HG03159 (cell line): ENCODE data around the gene RIPOR3.
"Not testable (repeated sequence)": the region's sequence is repeated elsewhere in the genome, so short reads cannot be mapped to it uniquely, and the experiment has no call there.

ENCODE experiments used
- ATAC-seq: cut with Tn5 transposase; IDR thresholded peaks from one replicate; pipeline ENCODE4 v1.9.1; 2021; ENCODE audit warnings: mild to moderate bottlenecking, moderate library complexity; ENCODE audit not compliant: unreplicated experiment

RIPOR3 gene

DNA sequence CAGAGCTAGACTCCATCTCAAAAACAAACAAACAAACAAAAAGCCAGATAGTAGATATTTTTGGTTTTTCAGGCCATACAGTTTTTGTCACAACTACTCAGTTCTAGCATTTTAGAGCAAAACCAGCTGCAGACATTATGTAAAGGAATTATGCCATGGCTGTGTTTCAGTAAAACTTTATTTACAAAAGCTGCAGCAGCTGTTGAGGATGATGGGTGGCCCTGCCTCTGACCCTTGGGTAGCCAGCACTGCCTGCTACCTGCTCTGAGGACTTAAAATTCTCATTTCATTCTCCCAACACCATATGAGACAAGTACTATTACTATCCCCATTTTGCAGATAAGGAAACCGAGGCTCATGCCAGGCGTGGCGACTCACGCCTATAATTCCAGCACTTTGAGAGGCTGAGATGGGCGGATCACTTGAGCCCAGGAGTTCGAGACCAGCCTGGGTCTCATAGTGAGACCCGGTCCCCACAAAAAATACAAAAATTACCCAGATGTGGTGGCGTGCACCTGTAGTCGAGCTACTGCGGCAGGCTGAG lies 56.3 kb downstream of the RIPOR3 start:
- no peak for ATAC-seq

DNA sequence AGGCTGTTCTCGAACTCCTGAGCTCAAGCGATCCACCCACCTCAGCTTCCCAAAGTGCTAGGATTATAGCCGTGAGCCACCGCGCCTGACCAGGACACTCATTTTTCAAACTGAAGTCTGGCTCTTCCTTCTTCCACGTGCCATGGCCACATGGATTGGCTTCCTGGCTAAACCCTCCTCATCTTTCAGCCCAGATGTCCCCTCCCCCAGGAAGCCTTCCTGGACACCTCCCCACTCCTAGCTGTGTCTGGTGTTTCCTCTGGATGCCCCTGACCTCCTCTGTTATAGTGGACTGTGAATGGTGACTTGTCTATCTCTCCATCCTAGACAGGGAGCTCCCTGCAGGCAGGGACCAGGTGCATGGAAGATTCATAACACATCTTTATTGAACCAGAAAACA lies 57.2 kb downstream of the RIPOR3 start:
- no peak for ATAC-seq

DNA sequence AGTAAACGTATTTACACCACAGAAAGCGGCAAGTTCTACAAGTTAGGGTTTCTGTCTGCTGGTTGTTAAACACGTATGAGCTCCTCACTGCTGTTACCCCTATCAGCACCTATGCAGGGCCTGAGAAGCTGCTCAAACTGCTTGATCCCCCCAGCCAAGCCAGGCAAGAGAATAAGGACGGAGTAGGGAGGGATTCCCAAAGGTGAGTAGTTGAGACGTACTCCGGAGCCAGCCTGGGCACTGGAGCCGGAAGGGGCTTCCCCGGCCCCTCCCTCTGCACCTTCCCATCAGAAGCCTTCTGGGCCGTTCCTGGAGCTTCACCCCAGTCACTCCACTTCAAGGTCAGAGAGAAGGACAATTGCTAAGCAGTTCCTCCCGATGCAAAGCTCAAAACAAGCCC lies 58.0 kb downstream of the RIPOR3 start:
- ATAC-seq = no peak

DNA sequence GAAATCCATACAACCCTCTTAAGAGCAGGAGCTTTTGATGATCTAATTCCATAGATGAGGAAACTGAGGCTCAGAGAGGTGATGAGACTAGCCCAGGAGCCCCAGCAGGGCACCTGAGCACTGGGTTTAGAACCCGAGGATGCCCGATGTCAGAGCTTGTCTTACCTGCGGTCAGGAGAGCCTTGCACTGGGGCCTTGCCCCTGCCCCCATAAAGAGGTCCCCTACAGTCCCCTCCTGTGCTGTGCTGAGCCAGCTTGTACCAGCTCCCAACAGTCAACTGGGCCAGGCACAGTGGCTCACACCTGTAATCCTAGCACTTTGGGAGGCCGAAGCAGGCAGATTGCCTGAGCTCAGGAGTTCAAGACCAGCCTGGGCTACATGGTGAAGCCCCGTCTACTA lies 58.6 kb downstream of the RIPOR3 start:
- ATAC-seq = no peak

DNA sequence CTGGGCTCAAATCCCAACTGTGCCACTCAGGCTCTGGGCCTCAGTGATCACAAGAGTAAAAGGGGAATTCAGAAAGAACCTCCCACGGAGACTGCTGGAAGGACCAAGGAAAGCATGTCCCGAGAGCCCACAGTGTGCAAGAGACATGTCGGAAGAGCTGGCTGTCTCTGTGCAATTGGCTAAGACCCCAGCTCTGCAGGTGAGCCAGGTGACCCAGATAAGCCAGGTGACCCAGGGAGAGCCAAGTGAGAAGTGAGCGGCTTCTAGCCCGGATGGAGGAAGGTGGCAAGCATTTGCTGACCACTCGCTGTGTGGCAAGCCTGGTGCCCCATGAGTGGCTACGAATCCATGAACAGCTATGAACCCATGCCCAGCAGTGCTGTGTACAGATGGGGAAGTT lies 59.1 kb downstream of the RIPOR3 start:
- ATAC-seq = no peak

DNA sequence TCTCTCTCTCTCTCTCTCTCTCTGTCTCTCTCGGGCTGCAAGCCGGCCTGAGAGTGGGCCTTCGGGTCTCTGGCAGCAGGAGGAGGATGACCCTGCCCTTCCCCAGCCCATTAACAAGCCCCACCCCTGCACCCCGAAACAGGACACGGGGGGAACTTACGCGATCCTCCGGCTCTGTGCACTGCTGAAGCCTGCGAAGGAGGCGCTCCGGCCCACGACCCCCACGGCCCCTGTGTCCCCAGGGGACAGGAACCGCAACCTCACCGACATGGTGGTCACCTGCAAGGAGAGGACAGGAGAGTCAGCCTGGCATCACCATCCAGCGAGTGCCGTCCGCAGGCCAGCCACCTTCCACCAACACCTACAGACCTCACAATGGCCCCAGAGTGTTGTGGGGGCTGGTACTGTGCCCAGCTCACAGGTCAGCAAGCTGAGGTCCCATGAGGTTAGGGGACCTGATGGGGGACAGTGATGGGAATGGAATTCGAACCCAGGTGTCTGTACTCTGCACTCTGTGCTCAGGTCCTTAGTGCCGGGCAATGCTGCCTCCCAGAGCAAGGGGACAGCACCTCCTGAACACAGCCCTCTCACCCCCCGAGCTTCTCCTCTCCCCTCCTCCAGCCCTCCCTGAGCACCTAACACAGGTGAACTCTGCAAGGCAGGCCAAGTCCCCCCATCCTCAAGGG lies 60.6 kb downstream of the RIPOR3 start:
- ATAC-seq = no peak

DNA sequence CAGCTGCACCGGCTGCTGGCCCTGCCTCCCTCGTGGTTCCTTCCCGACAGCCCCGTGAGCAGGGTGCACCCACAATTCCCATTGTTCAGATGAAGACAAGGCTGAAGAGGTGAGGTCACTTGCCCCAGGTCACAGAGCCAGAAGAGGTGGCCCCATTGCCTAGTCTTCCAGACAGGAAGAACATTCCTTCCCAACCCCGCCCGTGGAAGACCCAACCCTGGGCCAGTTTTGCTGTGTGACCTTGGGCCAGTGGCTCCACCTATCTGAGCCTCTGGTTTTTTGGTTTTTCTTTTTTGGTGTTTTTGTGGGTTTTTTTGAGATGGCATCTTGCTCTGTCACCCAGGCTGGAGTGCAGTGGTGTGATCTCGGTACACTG lies 61.7 kb downstream of the RIPOR3 start:
- no peak for ATAC-seq

DNA sequence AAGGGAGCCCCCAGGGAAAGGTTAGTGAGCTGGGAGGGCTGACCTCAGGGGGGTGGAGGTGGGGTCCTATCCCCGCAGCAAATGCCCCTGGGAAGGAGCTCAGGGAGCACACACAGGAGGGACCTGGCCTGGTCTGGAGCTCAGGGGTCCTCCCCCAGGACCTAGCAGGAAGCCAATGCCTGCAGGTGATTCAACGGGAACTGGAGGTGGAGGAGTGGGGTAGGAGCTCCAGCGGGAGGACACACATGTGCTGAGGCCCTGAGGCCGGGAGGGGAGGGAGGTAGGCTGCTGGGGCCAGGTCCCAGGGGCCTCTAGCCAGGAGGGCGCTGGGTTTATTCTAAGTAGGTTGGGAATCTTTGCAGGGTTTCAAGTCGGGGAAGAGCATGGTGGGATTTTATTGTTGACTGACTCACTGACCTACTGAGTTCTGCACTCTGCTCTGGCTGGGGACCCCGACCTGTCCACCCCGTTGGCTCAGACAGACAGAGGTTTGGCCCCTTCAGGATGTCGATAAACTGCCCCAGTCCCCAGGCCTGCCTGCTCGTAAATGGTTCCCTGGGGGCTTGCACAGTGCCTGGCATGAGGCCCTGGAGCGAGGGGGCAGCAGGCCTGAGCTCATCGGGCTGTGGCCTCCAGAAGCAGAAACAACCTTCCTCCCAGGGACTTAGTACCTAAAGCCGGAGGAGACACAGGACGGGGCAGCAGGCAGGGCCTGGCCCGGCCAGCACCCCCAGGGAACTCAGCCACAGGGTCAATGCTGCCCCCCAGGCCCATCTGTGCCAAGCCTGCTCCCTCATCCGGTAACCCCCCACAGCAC lies 62.3 kb downstream of the RIPOR3 start:
- no peak for ATAC-seq

DNA sequence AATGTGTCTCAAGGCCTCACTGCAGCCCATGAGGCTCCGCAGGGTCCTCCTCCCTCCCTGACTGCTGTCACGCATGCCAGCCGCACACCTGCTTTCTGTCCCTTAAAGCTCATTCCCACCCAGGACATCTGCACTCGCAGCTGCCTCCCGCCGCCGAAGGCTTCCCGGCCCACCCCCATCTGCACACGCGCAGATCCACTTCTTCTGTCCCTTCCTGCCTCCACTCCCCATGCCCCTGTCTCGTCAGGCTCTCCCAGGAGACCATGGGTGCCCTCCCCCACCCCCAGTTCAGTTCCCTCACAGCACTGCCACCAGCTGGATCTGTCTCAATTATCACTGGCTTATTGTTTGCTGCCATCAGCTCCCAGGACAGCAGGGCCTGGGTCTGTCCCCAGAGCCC lies 63.0 kb downstream of the RIPOR3 start:
- no peak for ATAC-seq

DNA sequence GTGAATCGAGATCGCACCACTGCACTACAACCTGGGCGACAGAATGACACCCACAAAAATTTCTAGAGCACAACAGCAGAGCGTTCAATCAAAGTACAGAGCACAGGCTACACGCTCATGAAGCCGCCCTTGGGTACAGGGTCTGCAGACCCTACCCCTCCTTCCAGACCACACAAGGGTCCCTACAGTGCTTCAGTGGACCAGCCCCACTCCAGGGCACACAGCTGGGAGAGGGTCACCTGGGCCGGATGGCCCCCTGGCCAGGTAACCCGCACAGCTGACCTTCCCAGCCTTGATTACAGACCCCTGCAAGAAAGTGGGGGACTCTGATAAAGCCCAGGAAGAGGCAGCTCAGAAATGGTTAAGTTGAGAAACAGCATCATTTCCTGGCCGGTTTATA lies 63.6 kb downstream of the RIPOR3 start:
- ATAC-seq = no peak

DNA sequence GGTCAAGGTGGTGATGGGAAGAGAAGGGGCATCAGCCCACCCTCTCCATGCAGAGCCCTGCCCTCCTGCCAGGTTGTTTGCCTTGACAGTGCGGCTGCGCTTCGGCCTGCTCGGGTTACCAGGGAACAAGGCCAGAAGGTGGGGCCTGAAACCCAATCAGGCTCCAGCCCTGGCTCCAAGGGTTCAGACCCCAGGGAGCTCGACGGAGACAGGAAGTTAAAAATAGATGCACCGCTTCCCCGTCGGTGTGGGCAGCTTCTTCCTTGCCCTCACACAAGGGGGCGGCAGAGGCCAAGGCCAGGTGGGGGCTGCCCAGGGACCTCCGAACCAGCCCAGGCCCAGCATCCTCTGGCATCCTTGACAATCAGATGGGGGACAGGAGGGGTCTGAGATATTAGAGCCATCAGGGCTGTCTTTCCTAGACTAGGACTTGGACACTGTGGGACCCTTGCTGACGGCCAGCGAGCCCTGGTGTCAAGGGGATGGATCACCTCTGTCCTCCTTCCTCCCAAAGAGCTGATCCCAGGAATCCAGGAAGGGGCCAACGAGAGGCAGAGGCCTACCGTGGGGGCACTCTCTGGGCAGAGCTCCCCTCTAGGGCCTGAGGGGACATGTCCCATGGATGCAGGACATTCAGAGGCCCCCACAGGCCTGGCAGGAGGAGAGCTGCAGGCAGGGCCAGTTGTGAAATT lies 65.2 kb downstream of the RIPOR3 start:
- ATAC-seq = no peak

DNA sequence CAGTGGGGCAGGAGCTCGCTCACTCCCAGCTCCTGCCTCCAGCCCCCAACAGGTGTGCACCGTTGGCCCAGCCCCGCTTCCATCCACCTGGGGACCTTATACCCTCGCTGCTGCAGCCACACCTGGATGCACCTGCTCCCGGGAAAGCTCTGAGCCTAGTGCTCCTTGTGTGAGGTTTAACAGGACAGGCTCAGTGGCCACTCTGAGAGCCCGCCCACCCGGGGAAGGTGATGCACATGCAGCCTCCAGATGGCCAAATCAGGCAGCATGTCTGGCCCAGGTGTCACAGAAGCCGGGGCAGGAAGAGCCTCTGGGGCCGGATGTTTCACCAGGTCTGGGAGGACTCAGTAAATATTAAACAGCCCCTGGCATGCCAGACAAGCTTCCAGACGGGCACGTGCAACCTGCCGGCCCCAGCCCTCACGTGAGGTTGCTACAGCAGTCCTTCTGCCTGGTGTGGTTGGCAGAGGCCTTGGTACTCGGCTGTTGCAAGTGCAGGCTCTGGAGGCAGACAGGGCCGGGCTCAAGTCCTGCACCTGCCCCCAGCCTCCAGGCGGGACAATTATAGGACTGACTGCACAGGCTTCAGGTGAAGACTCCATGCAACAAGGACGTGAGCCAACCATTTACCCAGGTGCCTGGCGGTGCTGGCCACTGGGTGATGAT lies 66.9 kb downstream of the RIPOR3 start:
- no peak for ATAC-seq

DNA sequence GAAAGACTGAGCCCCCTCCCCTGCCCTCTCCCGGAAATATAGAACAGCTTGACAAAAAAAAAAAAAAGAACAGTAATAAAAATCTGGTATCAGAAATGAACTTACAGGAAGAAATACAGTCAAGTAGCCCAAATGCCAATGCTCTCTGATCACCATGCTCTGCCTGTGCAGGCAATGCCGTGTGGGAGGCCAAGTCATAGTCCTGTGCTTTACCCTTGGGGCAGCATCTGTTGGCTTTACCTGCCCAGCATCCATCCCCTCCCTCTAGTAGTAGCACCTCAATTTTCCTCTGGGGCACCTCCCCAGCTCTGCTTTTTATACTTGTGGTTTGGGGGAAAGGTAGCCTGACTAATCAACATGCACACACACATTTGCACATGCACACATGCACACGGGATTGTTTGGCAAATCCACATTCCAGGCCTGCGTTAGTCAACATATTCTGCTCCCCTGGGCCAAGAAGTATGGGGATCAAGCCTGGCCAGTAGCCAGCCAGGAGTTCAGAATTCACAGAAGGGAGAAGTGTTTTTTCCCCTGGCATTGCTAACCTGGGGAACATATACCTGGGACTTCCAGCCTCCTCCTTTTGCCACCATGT lies 70.2 kb downstream of the RIPOR3 start:
- ATAC-seq = no peak

DNA sequence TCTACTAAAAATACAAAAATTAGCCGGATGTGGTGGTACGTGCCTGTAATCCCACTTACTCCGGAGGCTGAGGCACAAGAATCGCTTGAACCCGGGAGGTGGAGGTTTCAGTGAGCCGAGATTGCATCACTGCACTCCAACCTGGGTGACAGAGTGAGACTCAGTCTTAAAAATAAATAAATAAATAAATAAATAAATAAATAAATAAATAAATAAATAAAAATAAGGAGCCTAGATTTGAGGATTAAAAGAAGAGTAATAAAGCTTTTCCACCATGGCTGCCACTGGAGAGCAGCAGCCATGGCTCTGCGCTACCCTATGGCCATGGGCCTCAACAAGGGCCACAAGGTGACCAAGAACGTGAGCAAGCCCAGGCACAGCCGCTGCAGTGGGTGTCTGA lies 70.9 kb downstream of the RIPOR3 start:
- not testable (repeated sequence) for ATAC-seq

DNA sequence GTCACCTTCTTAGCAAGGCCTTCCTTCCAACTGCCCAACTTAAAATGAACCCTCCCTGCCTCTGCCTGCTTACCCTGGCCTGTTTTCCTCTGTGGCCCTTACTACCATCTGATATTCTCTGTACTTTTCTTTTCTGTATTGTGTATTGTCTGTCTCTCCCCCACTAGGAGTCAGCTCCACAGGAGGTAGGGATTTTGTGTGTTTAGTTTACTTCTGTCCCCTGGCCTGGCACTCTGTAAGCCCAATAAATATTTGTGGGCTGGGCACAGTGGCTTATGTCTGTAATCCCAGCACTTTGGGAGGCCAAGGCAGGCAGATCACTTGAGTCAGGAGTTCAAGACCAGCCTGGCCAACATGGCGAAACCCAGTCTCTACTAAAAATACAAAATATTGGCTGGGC lies 72.8 kb downstream of the RIPOR3 start:
- ATAC-seq = no peak

DNA sequence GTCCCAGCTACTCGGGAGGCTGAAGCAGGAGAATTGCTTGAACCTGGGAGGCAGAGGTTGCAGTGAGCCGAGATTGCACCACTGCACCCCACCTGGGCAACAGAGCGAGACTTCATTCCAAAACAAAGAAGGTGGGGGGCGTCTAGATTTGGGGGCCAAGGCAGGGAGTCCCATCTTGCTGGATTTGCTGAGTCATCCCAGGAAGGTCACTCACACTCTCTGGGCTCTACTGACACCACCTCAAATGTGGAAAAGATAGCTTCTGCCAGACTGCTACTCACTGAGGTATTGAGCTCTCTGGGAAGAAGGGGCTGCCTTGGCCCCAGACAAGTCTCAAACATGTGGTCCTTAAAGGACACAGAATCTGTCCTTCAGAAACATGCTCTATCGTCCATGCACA lies 74.3 kb downstream of the RIPOR3 start:
- no peak for ATAC-seq

DNA sequence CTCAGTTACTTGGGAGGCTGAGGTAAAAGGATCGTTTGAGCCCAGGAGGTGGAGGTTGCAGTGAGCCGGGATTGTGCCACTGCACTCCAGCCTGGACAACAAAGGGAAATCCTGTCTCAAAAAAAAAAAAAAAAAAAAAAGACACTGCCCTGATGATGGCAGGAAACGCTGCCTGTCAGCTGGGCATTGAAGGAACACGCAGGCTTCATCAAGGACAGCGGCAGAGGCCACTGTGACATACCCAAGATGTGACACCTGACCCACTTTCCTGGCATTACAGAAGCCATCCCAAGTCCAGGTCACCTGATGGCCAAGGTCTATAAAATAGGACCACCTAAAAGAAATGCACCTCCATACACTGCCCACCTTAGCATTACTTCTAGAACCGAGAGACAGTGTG lies 75.9 kb downstream of the RIPOR3 start:
- no peak for ATAC-seq

DNA sequence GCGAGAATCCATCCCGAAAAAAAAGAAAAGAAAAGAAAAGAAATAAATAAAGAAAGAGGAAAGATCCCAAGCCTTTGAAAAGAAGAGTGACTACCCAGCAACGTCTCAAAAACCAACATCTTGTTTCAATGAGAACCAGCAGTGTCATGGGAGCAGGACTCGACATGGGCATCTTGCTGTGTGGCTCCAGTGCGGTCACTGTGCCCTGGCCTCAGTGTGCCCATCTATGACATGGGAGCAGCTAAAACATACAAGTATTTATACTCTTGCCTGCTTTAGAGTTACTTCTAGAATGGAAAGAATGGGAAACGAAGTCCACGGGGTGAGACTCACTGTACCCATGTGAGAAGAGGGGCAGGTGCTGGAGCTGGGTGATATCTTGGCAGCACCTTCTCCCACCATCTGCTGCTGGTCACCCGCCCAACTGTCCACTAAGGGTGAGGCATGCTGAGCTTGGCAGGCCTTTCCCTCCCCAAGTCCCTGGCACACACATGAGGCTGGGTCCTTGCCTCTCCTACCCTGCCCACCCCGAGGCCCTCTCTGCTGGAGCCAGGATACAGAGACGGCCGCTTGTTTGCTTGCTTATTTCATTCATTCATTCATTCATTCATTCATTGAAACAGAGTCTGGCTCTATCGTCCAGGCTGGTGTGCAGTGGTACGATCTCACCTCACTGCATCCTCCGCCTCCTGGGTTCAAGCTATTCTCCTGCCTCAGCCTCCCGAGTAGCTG lies 77.7 kb downstream of the RIPOR3 start:
- ATAC-seq = no peak

DNA sequence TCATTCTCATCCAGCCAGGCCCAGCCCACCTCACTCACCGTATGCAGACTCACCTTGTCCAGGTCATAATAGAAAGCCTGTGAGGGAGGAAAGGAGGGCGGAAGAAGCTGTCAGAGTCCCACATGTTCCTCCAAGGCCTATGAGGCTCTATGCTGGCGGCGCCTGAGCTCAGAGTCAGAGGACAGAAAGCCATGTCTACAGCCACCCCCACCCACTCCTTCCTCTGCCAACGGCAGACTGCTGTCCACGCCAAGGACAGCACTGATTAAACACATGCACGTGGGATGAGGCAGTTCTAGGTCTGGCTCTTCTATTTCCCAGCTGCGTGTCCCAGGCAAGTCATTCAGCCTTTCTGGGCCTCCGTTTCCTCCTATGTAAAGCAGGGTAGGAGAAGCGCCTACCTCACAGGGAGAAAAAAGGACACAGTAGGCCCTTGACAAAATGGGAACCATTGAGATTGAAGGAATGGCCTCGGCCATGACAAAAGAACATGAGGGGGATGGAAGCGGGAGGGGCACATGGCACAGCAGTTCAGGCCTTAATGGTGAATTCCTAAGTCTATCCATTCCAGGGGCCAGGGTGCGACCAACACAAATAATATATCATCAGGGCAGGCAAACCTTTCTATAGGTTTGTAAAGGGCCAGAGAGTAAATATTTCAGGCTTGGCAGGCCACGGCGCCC lies 80.1 kb downstream of the RIPOR3 start:
- ATAC-seq = no peak
